CD4-positive, alpha-beta T cell treated with Interleukin-17A for 1 hour (primary cell): ENCODE data around the gene FGFR3.
"Not testable (repeated sequence)": the region's sequence is repeated elsewhere in the genome, so short reads cannot be mapped to it uniquely, and the experiment has no call there.

Experiments used
- DNase-seq: peaks from one replicate; pipeline ENCODE4 v3.0.0-alpha.2; 2020

Gene FGFR3

GRCh38 chr4:1821679-1822567 lies 28.8 kb downstream of the FGFR3 start:
- no peak for DNase-seq

- DNase-seq: no peak
Measured at GRCh38 chr4:1822568-1823544, 29.8 kb downstream of the FGFR3 start.

DNA sequence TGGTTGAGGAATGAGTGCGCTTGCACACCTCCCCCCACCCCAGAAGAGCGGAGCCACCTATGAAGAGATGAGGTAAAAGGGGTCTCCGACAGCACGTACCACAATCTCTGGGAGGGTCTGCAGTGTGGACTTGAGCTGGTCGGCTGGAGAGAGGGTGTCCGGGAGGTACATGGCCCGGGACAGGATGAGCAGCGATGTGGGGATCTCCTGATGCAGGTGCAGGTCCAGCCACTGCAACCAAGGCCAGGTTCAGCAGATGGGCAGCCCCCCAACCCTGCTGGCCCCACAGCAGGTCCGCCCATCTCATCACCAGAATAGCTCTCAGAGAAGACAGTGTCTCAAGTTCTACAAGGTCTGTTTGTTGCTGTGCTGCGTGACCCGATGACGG lies 30.4 kb downstream of the FGFR3 start:
- no peak for DNase-seq

DNA sequence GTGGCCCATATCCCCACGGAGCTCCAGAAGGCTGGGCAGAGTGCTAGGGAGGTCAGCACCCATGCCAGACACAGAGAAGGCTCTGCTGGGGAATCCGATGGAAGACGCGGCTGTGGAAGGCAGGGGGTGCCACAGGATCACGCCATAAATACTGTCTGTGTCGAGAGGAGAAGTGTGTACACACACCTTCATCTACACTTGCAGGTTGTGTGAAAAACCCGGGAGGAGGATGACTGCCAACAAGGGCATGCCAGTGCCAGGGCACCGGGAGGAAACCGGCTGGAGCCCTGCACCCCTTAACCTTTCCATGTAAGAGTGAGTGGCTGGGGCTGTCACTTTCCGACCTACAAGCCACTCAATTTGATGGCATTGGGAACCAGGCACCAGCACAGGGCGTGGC lies 31.7 kb downstream of the FGFR3 start:
- DNase-seq: no peak

GRCh38 chr4:1825326-1825725 lies 32.2 kb downstream of the FGFR3 start:
- DNase-seq: no peak

GRCh38 chr4:1826531-1827350 lies 33.6 kb downstream of the FGFR3 start:
- no peak for DNase-seq

GRCh38 chr4:1830234-1830633 lies 37.1 kb downstream of the FGFR3 start:
- no peak for DNase-seq

DNA sequence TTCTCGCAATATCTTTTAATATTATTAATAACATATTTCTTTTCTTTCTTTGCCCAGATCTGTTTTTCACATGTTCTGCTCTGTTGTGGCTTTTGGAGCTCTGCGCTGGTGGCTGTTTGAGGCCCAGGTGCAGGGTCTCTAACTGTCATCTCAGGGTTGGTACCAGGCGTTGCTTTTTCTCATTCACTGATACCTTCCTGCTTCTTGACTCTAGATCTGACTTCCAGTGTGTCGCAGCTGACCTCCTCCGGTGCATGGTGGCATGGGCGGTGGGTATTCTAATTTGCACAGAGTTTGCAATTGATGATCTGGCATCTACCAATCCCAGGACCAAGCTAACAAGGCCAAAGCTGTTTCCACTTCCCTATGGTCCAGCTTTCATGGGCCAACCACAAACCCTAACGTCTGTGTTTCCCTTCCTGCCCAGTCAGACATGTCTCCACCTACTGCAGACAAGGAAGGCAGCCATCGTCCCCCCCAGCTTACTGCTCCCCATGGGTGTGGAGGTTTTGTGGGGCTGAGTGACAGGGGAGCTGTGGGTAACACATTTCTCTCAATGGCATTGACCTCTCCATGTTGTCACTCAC lies 37.6 kb downstream of the FGFR3 start:
- DNase-seq: no peak

- DNase-seq: no peak
Measured at GRCh38 chr4:1831331-1831730, 38.2 kb downstream of the FGFR3 start.

DNA sequence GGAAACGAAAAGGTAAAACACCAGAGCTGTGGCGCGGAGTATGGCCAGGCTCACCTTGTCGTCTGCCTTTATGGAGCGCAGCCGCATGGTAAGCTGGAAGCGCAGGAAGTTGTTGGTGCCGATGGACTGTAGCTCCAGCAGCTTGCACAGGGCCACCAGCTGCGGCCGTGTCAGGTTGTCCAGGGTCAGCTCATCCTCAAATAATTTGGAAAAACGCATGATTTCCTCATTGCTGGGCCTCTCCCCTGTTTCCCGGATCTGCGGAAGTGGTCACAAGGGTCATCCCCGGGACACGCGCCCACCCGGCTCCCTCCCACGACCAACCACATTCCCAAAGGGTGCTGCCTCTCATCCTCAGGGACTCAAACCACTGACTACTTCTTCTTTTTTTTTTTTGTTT lies 39.6 kb downstream of the FGFR3 start:
- no peak for DNase-seq

- no peak for DNase-seq
Measured at GRCh38 chr4:1833307-1834046, 40.4 kb downstream of the FGFR3 start.

DNA sequence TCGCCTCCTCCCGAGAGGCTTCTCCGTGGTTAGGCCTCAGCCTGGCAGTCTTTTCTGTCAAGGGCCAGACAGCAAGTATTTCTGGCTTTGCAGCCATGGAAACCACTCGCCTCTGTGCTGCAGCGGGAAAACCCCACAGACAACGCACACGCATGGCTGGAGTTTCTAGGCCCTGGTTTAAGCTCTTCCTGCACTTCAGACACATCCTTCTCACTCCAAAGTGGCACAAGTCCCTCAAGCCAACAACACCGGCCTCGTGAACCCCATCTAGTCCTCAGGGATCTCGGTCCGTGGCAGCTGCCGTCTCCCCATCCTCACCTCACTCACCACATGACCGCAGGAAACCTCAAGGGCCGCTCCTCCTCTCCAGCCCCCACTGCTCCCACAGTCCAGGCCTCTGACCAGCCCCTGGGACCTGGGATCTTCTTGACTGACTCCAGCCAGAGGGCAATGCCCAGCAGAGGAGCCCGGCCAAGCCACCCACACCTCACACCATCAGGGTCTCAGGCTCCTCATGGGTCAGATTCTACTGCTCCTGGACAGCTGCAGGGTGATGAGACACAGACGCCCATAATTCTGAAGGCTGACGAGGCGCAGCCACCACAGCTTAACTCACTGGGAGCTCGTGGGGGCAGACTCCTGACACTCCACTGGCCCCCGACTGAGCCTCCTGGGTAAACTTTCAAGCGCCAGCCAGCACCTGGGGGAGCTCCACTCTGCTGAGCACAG lies 41.1 kb downstream of the FGFR3 start:
- no peak for DNase-seq

GRCh38 chr4:1835836-1836235 lies 42.7 kb downstream of the FGFR3 start:
- not testable (repeated sequence) for DNase-seq

DNA sequence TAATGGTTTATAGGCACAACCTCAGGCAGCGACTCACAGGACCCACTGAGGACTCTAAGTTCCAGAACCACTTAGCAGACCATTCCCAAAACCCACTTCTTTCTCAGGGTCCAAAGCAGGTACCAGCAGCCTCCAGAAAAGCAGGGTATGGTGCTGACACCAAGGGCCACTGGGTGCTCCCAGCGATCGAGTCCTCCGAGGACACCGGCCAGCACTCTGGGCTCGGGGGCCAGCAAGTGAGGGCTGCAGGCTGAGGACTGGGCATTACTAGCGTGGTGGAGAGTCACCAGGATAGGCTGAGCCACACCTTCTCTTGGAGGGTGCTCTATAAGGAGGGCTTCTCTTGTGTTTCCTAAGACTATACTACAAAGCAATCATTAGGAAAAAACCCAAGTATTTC lies 43.6 kb downstream of the FGFR3 start:
- DNase-seq: no peak

GRCh38 chr4:1837069-1837468 lies 44.0 kb downstream of the FGFR3 start:
- DNase-seq: no peak

- DNase-seq: no peak
Measured at GRCh38 chr4:1839282-1839681, 46.2 kb downstream of the FGFR3 start.

- DNase-seq: no peak
Measured at GRCh38 chr4:1841201-1841886, 48.3 kb downstream of the FGFR3 start.

GRCh38 chr4:1841887-1842210 lies 48.8 kb downstream of the FGFR3 start:
- DNase-seq: no peak

GRCh38 chr4:1842339-1842895 lies 49.3 kb downstream of the FGFR3 start:
- no peak for DNase-seq

DNA sequence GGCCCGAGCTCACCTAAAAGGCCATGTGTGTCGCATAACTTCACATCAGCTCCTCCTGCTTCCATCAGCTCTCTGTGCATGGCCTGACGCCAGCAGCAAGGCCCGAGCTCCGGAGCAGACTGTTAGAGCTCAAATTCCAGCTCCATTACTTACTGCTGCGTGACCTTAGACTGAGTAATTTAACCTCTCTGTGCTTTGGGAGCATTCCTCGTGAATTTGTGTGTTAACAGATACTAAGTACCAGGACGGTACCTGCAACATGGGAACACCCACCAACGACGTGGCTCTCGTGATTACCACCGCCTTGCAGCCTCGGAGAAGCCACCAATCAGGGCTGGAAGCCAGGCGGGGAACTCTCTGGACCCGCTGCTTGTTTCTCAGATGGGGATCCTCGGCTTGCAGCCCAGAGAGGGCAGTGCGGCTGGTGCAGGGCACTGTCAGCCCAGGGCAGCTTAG lies 49.9 kb downstream of the FGFR3 start:
- no peak for DNase-seq
